Ishikawa (cell line): ENCODE measurements around the gene MYO5C.

Experiments used
- CEBPB ChIP-seq: IDR thresholded peaks from 2 replicates; pipeline ENCODE4 v1.6.1; 2012
- CREB1 ChIP-seq: IDR thresholded peaks from 2 replicates; pipeline ENCODE4 v1.6.1; 2012; ENCODE audit warnings: low read depth
- EGR1 ChIP-seq: IDR thresholded peaks from 2 replicates; pipeline ENCODE4 v1.6.1; 2012
- EP300 ChIP-seq: IDR thresholded peaks from 2 replicates; pipeline ENCODE4 v1.6.1; 2012; ENCODE audit warnings: borderline replicate concordance
- FOXM1 ChIP-seq: IDR thresholded peaks from 2 replicates; pipeline ENCODE4 v1.6.1; 2012; ENCODE audit warnings: low read depth, borderline replicate concordance
- NFIC ChIP-seq: IDR thresholded peaks from 2 replicates; pipeline ENCODE4 v1.6.1; 2012
- RAD21 ChIP-seq: IDR thresholded peaks from 2 replicates; pipeline ENCODE4 v1.6.1; 2012; ENCODE audit warnings: low read depth
- TAF1 ChIP-seq: IDR thresholded peaks from 2 replicates; pipeline ENCODE4 v1.6.1; 2012; ENCODE audit warnings: low read depth, mild to moderate bottlenecking
- TCF12 ChIP-seq: IDR thresholded peaks from 2 replicates; pipeline ENCODE4 v1.6.1; 2012; ENCODE audit warnings: low read depth
- TEAD4 ChIP-seq: IDR thresholded peaks from 2 replicates; pipeline ENCODE4 v1.6.1; 2012
- YY1 ChIP-seq: IDR thresholded peaks from 2 replicates; pipeline ENCODE4 v1.6.1; 2012; ENCODE audit warnings: low read depth
- ZBTB7A ChIP-seq: IDR thresholded peaks from 2 replicates; pipeline ENCODE4 v1.6.1; 2012; ENCODE audit warnings: low read depth
- TF ChIP-seq, protein P1 (sequence below): IDR thresholded peaks from 2 replicates; pipeline ENCODE4 v1.6.1; 2012; ENCODE audit warnings: low read depth, mild to moderate bottlenecking
- TF ChIP-seq, protein P2 (sequence below): IDR thresholded peaks from 2 replicates; pipeline ENCODE4 v1.6.1; 2012
- TF ChIP-seq, protein P3 (sequence below): IDR thresholded peaks from 2 replicates; pipeline ENCODE4 v1.6.1; 2012

MYO5C gene

DNA sequence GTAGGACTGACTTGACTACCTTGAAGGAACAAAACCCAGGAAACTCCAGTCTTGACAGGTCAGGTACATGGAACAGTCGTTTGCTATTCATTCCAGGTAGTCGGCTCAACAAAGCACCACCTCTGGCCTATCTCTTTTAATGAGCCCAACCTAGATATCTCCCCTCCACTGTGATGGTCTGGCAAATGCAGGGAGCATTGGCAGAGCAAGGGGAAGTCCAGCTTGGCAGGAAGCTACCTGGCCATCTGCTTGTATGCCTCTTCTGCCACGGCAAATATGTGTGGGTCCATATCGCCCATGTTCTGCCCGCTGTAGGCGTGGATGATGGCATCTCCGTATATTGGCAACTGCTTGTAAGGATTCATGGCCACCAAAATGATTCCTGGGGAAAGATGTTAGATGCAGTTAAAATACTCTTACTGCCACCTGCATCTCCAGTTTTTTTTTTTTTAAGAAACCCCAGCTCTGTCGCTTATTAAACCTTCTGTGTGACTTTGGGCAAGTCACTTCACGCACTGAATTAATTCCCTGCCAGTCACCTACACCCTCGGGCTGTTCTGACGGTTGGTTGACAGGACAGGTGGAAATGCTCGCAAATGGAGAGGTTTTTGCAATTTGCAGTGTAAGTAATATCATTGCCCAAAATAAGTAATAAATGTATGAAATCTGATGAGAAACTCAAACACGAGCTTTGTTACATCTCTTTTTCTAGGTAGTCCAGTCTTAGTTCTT lies 16.8 kb downstream of the MYO5C start:
- TF ChIP-seq EGR1 (no peak), TAF1 (no peak), YY1 (no peak), NFIC (no peak), CREB1 (no peak), TEAD4 (no peak), TCF12 (no peak), CEBPB (no peak), FOXM1 (no peak), RAD21 (no peak)
- TF ChIP-seq, protein P1, sequence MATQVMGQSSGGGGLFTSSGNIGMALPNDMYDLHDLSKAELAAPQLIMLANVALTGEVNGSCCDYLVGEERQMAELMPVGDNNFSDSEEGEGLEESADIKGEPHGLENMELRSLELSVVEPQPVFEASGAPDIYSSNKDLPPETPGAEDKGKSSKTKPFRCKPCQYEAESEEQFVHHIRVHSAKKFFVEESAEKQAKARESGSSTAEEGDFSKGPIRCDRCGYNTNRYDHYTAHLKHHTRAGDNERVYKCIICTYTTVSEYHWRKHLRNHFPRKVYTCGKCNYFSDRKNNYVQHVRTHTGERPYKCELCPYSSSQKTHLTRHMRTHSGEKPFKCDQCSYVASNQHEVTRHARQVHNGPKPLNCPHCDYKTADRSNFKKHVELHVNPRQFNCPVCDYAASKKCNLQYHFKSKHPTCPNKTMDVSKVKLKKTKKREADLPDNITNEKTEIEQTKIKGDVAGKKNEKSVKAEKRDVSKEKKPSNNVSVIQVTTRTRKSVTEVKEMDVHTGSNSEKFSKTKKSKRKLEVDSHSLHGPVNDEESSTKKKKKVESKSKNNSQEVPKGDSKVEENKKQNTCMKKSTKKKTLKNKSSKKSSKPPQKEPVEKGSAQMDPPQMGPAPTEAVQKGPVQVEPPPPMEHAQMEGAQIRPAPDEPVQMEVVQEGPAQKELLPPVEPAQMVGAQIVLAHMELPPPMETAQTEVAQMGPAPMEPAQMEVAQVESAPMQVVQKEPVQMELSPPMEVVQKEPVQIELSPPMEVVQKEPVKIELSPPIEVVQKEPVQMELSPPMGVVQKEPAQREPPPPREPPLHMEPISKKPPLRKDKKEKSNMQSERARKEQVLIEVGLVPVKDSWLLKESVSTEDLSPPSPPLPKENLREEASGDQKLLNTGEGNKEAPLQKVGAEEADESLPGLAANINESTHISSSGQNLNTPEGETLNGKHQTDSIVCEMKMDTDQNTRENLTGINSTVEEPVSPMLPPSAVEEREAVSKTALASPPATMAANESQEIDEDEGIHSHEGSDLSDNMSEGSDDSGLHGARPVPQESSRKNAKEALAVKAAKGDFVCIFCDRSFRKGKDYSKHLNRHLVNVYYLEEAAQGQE, result no peak
- TF ChIP-seq, protein P2, sequence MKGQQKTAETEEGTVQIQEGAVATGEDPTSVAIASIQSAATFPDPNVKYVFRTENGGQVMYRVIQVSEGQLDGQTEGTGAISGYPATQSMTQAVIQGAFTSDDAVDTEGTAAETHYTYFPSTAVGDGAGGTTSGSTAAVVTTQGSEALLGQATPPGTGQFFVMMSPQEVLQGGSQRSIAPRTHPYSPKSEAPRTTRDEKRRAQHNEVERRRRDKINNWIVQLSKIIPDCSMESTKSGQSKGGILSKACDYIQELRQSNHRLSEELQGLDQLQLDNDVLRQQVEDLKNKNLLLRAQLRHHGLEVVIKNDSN, result no peak

DNA sequence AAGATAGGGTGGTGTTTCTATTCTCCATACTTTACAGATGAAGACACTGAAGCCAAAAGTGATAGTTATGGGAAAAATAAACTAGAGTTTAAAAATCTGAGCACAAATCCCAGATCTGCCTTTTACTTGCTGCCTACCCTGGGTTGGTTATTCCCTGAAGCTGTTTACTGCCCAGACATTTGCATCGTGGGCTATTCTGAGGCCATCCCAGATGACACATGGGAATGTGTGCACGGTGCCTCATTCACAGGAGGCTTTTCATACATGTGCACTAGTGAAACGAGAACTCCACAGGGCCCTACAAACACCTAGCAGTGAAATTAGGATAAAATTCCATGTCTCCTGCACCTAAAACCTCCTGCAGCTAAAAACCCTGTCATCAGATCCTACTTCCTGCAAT lies 17.5 kb downstream of the MYO5C start:
- TF ChIP-seq EP300, result no peak
- TF ChIP-seq NFIC, result no peak

DNA sequence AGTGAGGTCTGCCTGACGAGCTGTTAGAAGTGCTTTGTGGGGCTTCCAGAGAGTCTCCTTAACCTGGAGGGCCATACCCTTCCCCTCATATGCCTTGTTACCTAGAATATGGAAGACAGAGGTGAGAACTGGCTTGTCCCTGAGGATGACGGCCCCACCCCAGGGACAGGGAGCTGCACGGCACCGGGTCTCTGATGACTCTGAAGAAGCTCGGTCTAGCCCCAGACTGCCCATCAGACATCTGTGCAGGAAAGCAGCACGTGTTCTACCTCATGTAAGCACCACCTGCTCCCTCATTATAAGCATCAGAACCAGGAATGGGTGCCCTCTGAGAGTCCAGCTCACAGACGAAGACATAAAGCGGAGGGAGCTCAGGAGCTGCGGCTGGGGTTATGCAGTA lies 18.0 kb downstream of the MYO5C start:
- TF ChIP-seq, protein P3, sequence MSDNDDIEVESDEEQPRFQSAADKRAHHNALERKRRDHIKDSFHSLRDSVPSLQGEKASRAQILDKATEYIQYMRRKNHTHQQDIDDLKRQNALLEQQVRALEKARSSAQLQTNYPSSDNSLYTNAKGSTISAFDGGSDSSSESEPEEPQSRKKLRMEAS, result no peak
- no peak for TF ChIP-seq TEAD4
- TF ChIP-seq TAF1, result no peak
- TF ChIP-seq NFIC, result no peak
- TF ChIP-seq RAD21, result no peak
- TF ChIP-seq EGR1, result no peak
- TF ChIP-seq FOXM1, result no peak
- no peak for TF ChIP-seq YY1

DNA sequence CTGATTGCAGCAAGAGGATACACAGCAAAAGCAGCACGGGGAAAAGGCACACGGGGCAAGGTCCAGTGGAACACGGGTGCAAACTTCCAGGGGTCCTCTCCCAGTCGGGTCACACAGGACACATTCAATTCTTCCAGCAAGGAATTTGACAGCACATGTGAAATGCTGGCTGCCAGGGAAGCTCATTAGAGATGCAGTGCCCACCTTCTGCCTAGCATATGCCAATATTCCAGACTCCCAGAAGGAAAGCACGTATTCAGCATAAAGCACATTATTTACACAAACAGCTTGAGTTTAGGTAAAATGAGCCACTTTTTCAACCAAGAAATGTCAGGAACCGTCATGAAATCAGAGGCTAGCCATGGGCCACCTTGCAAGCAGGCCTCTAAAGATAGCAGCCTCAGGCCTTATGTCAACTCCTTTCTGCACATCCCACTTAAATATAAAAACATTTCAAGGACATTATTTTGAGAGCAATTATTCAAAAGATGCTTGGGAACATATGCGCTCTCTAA lies 19.3 kb downstream of the MYO5C start:
- TF ChIP-seq YY1 (no peak), NFIC (no peak), TEAD4 (no peak), ZBTB7A (no peak), FOXM1 (no peak), TAF1 (no peak), CREB1 (no peak), CEBPB (no peak), TCF12 (no peak), EGR1 (no peak), EP300 (no peak), RAD21 (no peak)
- TF ChIP-seq, protein P3, result no peak
- TF ChIP-seq, protein P2, result no peak
- TF ChIP-seq, protein P1, result no peak

DNA sequence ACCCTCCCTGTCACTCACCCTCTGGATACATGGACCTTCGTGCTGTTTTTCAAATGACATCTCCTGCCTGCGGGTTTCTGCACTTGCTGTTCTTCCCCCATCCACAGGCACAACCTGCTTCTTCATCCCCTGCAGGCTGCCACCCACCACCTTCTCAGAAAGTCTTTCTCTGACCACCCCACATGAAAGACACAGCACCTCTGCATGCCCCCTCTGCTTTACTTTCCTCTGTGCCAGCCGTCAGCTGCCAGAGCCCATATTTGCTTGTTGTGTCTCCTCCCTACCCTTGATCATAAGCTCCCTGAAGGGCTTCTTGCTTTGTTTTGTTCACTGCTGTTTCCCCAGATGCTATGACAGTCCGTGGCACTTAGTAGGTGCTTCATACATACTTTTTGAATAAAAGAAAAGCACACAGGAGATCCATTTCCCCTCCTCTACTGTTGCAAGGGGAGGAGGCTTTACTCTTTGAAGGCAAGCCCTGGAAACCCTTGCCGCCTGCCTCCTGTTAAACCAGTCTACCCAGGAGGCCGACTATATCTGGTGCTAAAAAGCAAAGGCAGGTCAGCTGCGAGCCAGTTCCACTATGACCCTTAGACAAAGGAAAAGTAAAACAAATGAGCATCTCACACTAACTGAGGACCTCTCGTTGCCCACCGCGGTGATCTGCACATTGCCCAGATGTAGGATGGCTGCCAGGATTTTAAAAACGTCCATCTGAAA lies 31.9 kb downstream of the MYO5C start:
- TF ChIP-seq, protein P2, result no peak

DNA sequence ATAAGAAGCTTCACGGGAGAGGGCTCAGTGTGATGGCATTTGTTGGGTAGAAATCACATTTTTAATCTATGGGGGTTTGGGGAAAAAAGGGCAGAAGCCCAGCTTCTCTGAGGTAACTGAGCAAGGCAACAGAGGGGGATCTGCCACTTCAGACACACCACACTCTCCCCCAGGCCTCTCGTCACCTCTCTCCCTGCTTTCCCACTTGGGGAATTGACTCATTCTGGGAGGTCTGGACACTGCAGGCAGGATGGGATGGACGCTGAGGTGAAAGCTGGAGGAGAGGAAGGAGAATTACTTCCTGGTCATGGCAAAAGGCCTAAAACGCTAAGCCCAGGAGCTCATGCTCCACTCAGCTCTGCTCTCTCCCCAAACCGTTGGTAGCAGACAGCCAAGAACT lies 33.2 kb downstream of the MYO5C start:
- TF ChIP-seq TAF1 (no peak), NFIC (no peak)
